ENCODE results near the gene MYO18A. TPM values are rescaled to one million over a fixed set of nuclear protein-coding genes. Genes with fewer than 3 reads are reported as not detected.

The MYO18A gene
- total and polyA plus RNA-seq, 2 experiments from 2014 or later: 186 to 564 TPM

DNA sequence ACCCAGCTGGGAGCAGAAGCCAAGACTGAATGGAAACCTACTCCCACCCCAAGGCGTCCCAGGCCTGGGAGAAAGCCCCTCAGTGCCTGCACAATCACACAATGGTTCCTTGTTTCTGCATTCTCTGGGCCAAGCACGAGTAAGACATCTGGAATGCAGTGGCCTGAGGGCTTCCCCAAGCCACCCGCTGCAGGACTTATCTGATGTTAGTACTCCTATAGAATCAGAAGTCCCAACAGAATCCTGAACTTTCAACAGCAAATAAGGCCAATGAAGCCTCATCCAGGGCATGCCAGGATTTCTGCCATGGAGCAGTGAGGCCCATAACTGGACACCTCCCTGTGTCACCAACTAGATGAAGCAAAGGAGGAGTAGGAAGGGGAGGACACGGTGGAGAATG, 28.6 kb downstream of the MYO18A start:
- Histone ChIP-seq H3K27me3 (no peaks in the 10 kb centered on the region), H3K36me3 (no peaks in the 10 kb centered on the region), H3K9me3 (ENCODE audit: low read depth) (no peaks in the 10 kb centered on the region), H3K4me3 (no peak overlapping the region), H3K27ac (peak overlapping the region; percentile 58), H3K4me1 (ENCODE audit: low read depth) (peaks cover 44% of the 10 kb centered on the region)
- peak; percentile 50 to 84 for DNase-seq (ENCODE audit: low read depth in 1 of 2, low spot score in 1 of 2)
- TF ChIP-seq CTCF (IDR thresholded peaks at IDR 0.05; ENCODE audit: low read depth, low read length): no peak

DNA sequence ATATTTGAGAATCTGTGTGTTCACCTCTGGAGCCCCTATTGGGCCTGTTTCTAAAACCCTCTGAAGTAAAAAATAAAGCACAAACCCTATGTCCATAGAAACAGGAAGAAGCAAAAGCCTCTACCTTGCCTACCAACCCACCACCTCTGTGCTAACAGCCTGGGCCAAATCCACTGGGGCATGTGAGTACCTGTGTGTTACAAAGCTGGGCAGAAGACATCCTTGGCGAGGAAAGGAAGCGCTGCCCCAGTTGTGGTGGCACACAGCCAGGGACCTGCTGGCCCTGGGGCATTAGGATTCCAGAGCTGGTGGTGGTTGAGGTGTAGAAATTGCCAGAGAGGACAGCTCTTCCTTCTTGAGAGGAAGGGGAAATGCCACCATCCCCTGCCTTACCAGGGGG, 30.0 kb downstream of the MYO18A start:
- Histone ChIP-seq H3K27ac (no peak overlapping the region), H3K9me3 (ENCODE audit: low read depth) (no peaks in the 10 kb centered on the region), H3K27me3 (no peaks in the 10 kb centered on the region), H3K4me1 (ENCODE audit: low read depth) (peaks cover 42% of the 10 kb centered on the region), H3K36me3 (no peaks in the 10 kb centered on the region), H3K4me3 (no peak overlapping the region)
- no peak for TF ChIP-seq CTCF (IDR thresholded peaks at IDR 0.05; ENCODE audit: low read depth, low read length)
- DNase-seq (ENCODE audit: low read depth in 1 of 2, low spot score in 1 of 2): no peak

GRCh38 chr17:29149431-29150064, 30.6 kb downstream of the MYO18A start:
- DNase-seq (ENCODE audit: low read depth in 1 of 2, low spot score in 1 of 2): peak in 1 of 2 donors; percentile 78
- peaks cover 42% of the 10 kb centered on the region for H3K4me1 ChIP-seq (ENCODE audit: low read depth)

GRCh38 chr17:29148790-29149430, 31.3 kb downstream of the MYO18A start:
- peak; percentile 96 to 97 for DNase-seq (ENCODE audit: low read depth in 1 of 2, low spot score in 1 of 2)
- peak overlapping the region; percentile 83 for H3K27ac ChIP-seq
- TF ChIP-seq CTCF (IDR thresholded peaks at IDR 0.05; ENCODE audit: low read depth, low read length): peak; percentile 90
- no peaks in the 10 kb centered on the region for H3K9me3 ChIP-seq (ENCODE audit: low read depth)
- H3K36me3 ChIP-seq: no peaks in the 10 kb centered on the region
- H3K4me3 ChIP-seq: peak overlapping the region; percentile 21
- peaks cover 49% of the 10 kb centered on the region for H3K4me1 ChIP-seq (ENCODE audit: low read depth)
- H3K27me3 ChIP-seq: no peaks in the 10 kb centered on the region

More at GRCh38 chr17:29149431-29150064, 30.6 kb downstream of the MYO18A start:
- Histone ChIP-seq H3K9me3 (ENCODE audit: low read depth) (no peaks in the 10 kb centered on the region), H3K36me3 (no peaks in the 10 kb centered on the region), H3K4me3 (peak overlapping the region; percentile 21), H3K27ac (no peak overlapping the region), H3K27me3 (no peaks in the 10 kb centered on the region)
- TF ChIP-seq CTCF (IDR thresholded peaks at IDR 0.05; ENCODE audit: low read depth, low read length): no peak

GRCh38 chr17:29148257-29148789, 31.9 kb downstream of the MYO18A start:
- DNase-seq (ENCODE audit: low read depth in 1 of 2, low spot score in 1 of 2): peak in 1 of 2 donors; percentile 22

More at GRCh38 chr17:29148257-29148789, 31.9 kb downstream of the MYO18A start:
- H3K9me3 ChIP-seq (ENCODE audit: low read depth): no peaks in the 10 kb centered on the region
- peak overlapping the region; percentile 83 for H3K27ac ChIP-seq
- peaks cover 53% of the 10 kb centered on the region for H3K4me1 ChIP-seq (ENCODE audit: low read depth)
- no peak overlapping the region for H3K4me3 ChIP-seq
- no peak for TF ChIP-seq CTCF (IDR thresholded peaks at IDR 0.05; ENCODE audit: low read depth, low read length)
- no peaks in the 10 kb centered on the region for H3K27me3 ChIP-seq
- H3K36me3 ChIP-seq: no peaks in the 10 kb centered on the region
